GM13977 (cell line): ENCODE measurements around the gene TC2N.

Experiments used
- DNase-seq: peaks from one replicate; pipeline ENCODE4 v3.0.0; 2012; ENCODE audit warnings: low spot score
- in situ Hi-C: fragments of 300-500 bp; cut with MboI; formaldehyde crosslinking; loops from one replicate; pipeline ENCODE4 v1.12.0; 2022; ENCODE audit warnings: low sequenced_read_pairs, low pct_unique_long_range_greater_than_20kb, mixed read lengths, inconsistent platforms; ENCODE audit not compliant: unreplicated experiment
- TF ChIP-seq, protein P1 (sequence below): IDR thresholded peaks from 2 replicates; pipeline ENCODE4 v1.5.1; 2012; ENCODE audit warnings: mild to moderate bottlenecking, control low read depth; ENCODE audit not compliant: insufficient read depth; ENCODE audit errors: extremely low read depth, missing control alignments

The TC2N gene

DNA sequence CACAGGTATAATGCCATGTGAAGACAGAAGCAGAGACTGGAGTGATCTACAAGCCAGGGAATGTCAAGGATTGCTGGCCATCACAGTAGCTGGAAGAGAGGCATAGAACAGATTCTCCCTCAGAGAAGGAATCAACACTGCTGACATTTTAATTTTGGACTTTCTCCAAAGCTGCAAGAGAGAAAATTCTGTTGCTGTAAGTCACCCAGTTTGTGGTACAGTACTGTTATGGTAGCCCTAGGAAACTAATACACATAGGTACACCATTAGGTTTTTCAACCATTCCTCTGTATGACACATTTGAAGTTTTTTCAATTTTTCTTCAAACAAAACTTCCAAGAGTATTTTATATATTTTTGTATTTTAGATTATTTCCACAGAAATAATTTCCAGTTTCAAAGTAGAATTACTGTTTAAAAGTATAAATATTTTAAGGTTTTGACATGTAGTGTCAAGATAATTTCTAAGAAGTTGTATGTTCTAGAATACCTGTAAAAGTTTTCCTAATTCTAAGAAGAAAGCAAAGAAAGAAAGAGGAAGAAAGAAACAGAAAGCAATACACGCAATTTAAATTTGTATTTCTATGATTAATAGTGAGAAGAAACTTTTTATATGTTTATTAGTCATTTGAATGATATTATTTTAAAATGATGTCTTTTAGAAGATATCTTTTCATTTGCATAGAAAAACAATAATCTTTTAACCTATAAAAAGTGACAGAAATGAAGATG, 70.6 kb downstream of the TC2N start:
- TF ChIP-seq, protein P1, sequence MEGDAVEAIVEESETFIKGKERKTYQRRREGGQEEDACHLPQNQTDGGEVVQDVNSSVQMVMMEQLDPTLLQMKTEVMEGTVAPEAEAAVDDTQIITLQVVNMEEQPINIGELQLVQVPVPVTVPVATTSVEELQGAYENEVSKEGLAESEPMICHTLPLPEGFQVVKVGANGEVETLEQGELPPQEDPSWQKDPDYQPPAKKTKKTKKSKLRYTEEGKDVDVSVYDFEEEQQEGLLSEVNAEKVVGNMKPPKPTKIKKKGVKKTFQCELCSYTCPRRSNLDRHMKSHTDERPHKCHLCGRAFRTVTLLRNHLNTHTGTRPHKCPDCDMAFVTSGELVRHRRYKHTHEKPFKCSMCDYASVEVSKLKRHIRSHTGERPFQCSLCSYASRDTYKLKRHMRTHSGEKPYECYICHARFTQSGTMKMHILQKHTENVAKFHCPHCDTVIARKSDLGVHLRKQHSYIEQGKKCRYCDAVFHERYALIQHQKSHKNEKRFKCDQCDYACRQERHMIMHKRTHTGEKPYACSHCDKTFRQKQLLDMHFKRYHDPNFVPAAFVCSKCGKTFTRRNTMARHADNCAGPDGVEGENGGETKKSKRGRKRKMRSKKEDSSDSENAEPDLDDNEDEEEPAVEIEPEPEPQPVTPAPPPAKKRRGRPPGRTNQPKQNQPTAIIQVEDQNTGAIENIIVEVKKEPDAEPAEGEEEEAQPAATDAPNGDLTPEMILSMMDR: no peak
- in situ Hi-C loops: no loop called here
- DNase-seq: no peak

DNA sequence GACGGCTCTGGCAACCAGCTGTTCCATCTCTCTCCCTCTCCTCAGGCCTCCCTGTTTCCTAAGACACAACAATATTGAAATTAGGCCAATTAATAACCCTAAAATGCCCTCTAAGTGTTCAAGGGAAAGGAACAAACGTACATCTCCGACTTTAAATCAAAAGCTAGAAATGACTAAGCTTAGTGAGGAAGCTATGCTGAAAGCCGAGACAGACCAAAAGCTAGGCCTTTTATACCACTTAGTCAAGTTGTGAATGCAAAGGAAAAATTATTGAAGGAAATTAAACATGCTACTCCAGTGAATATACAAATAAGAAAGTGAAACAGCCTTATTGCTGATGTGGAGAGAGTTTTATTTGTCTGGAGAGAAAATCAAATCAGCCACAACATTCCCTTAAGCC, 73.6 kb downstream of the TC2N start:
- no peak for DNase-seq
- TF ChIP-seq, protein P1: no peak
- in situ Hi-C loops: no loop called here

DNA sequence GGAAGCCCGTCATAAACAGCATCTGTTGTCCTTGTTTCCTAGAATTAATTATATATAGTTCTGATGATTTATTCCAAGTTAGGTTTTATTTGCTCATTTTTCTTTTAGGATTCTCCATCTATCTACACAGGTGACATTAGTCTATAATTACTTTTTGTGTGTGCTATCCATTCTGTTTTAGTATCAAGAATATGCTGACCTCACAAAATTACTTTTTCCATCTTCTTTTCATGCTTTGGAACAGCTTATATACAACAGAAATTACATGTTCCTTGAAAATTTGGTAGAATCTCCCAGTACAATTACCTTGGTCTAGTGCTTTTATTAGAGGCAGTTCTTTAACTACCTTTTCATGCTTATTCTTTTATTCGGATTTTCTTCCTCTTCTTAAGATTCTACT, 81.1 kb downstream of the TC2N start:
- TF ChIP-seq, protein P1: no peak
- DNase-seq: no peak
- in situ Hi-C loops: no loop called here

DNA sequence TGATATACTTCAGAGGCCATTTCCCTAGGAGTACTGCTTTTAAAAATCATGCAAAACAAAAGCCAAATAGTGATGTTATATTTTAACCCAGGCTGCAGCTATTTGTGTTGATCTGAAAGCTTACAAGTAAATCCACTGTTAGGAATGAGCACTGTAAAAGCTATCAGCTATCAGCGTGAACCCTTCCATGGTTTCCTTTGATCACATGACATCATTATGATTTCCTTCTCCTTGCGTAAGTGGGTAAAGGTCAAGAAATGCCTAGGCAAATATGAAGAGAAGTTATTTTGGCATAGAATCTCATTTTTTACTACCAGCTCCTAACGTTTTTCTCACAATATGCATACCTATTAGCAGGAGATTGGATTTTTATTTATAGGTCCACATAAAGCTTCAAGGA, 86.9 kb downstream of the TC2N start:
- in situ Hi-C loops: no loop called here
- DNase-seq: no peak
- TF ChIP-seq, protein P1: no peak

DNA sequence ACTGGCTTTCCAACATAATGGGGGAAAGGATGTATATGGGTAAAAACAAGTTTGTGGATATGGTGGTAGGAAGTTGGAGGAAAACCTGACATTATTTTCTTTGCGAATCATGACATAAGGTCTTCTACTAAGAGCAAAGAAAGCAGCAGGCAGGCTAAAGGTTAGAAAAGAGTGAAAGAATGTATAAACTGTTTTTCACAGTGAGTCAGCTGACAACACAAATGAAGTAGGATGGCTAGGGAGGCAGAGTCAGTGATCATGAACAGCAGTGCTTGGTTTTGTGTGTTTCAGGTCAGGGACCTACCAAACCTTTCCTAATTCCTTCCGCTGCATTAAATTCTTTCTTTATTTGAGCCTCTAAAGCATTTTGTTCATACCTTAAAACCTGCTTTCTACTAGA, 89.1 kb downstream of the TC2N start:
- in situ Hi-C loops: no loop called here
- TF ChIP-seq, protein P1: no peak
- DNase-seq: no peak

DNA sequence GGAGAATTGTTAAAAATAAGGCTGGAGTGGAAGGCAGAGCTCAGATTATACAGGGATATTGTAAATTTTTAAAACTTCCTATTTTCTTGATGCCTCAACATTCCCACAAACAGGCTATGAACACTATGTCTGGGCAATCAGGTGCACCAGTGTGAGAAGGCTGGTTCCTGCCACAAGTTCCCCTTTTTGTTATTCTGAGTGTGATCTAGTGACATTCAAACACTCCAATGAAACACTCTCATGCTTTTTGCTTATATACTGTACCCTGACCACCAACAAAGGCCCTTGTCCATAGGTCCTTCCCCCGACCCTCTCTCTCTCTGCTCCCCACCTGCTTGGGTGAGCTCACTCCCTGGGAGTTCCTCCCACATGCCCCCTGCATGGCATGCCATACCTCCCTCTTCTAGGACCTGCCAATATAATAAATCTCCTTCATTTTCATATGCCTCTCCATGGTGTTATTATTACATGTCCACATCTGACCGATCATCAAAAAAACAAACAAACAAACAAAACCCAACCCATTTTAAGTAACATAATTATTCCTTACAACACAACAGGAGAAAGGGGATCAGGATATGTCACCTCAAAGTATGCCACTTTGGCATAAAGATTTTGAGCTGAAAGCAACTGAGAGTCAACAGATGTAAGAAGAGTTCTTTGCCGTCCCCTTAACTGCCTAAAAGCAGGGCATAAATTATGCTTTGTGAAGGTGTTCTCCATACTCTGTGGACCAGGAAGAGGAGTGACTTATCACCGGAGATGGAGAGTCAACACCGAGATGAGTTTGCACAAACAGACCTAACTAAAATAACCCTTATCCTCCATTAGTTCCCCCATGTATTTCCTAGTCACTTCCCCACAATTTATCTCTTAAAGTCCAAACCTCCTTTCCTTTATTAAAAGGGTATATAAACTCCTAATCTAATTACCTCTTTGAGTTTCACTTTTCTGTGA, 92.9 kb downstream of the TC2N start:
- DNase-seq: no peak
- in situ Hi-C loops: no loop called here
- TF ChIP-seq, protein P1: no peak
